GM13976 (cell line): Measurements from ENCODE around the gene KRTAP4-3.

Experiments used
- DNase-seq: peaks from one replicate; pipeline ENCODE4 v3.0.0; 2012; ENCODE audit warnings: low spot score
- CTCF ChIP-seq: IDR thresholded peaks from 2 replicates; pipeline ENCODE4 v1.5.1; 2012; ENCODE audit warnings: borderline replicate concordance, mild to moderate bottlenecking; ENCODE audit not compliant: insufficient read depth; ENCODE audit errors: extremely low read depth, missing control alignments, control extremely low read depth
- in situ Hi-C: fragments of 300-500 bp; cut with MboI; formaldehyde crosslinking; loops from one replicate; pipeline ENCODE4 v1.12.0; 2022; ENCODE audit warnings: low sequenced_read_pairs, mixed read lengths, inconsistent platforms; ENCODE audit not compliant: unreplicated experiment

KRTAP4-3 gene

GRCh38 chr17:41168121-41168520, at the start of gene KRTAP4-3:
KRTAP4-3 (minus strand) TSS chr17:41168221; CDS start chr17:41168172, 49 bp downstream.
- no peak for DNase-seq
- in situ Hi-C loops: no loop called here

GRCh38 chr17:41215681-41216080, 47.7 kb upstream of the KRTAP4-3 start:
- in situ Hi-C loops: no loop called here
- no peak for TF ChIP-seq CTCF
- DNase-seq: no peak

More at GRCh38 chr17:41168121-41168520, at the start of gene KRTAP4-3:
- no peak for TF ChIP-seq CTCF

GRCh38 chr17:41212524-41213169, 44.6 kb upstream of the KRTAP4-3 start:
- no peak for DNase-seq
- TF ChIP-seq CTCF: no peak
- in situ Hi-C loops: no loop called here

- no peak for DNase-seq
Measured at GRCh38 chr17:41211845-41212466, 43.9 kb upstream of the KRTAP4-3 start.

GRCh38 chr17:41199421-41200078, 31.5 kb upstream of the KRTAP4-3 start:
- no peak for TF ChIP-seq CTCF
- no peak for DNase-seq
- in situ Hi-C loops: no loop called here

More at GRCh38 chr17:41211845-41212466, 43.9 kb upstream of the KRTAP4-3 start:
- in situ Hi-C loops: no loop called here
- no peak for TF ChIP-seq CTCF

GRCh38 chr17:41196068-41196467, 28.0 kb upstream of the KRTAP4-3 start:
- no peak for TF ChIP-seq CTCF
- in situ Hi-C loops: no loop called here
- peak; percentile 25 for DNase-seq
